Stimulated activated CD4-positive, alpha-beta T cell treated with anti-CD3 and anti-CD28 coated beads, Interleukin-4, amount 100 ng/mL, for 4 hours (primary cell): ENCODE results near the gene SCN4B.

Experiments used
- DNase-seq, 2 experiments: peaks; one replicate each; pipeline ENCODE4 v3.0.0-alpha.2; 2020

SCN4B gene

DNA sequence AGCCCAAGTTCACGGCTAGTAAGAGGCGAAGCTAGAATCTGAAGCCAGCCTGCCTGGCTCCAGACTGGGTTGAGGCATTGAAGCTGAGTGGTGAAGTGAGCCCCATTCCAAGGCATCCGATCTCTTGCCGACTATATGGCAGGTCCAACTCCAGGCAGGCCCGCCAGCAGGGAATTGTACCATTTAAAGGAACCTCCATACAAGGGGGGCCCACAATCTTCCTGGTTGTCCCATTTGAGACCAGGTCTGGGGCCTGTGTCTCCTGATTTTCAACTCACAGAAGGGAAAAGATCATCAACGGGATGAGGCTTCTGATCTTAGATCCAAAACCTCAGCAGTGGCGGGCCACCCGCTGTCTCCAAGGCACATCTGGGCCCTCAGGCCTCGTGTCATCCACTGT is 19.7 kb upstream of the SCN4B start:
- no peak for DNase-seq

DNA sequence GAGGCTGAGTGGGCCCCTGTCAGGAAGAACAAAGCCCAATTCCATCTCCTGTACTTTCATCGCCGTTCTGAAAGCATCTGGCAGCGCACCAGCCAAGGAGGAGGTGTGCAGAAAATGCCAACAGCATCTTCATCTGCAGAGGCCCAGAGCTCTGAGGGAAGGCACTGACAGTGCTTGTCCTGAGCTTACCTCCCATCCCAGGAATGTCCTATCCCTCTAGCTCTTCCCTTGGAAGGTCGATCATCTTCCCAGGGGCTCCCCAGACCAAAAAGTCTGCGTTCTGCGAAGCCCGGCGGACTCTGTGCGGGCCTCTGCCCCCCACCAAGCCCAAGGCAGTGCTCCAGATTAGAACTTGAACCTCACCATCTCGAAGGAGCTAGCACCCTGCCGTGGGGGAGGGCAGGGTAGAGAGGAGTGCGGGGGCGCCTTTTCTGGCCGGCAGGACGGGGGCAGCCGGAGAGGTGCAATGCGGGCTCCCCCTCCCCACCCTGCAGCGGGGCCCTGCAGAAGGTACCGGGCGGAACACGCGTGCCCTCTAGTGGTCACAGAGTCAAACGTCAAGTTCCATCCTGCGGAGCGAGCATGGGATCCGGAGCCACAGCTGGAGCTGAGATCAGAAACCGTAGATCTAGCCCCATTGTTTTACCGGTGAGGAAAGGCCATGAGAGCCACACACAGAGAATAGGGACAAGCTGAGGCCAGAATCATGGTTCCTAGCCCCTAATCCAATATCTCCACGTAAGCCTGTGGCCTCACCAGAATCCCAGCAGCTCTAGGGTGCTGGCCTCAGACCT is 18.8 kb upstream of the SCN4B start:
- peak; percentile 54 to 66 for DNase-seq

DNA sequence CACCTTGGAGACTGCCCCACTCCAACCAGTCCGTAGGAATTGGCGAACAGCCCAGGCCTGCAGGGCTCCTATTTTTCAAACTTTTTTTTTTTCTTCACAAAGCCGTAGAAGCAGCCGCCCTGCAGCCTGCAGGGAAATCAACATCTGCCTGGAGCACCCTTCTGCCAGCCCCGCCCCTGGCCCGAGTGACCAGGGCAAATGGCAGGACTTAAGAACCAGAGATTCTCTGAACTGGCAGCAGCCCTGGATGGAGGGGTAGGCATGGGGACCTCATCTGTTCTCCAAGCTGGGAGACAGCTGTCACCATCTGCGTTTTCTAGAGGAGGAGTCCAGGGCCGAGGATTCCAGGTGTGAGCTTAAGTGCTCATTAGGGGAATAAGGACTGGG is 18.3 kb upstream of the SCN4B start:
- no peak for DNase-seq

DNA sequence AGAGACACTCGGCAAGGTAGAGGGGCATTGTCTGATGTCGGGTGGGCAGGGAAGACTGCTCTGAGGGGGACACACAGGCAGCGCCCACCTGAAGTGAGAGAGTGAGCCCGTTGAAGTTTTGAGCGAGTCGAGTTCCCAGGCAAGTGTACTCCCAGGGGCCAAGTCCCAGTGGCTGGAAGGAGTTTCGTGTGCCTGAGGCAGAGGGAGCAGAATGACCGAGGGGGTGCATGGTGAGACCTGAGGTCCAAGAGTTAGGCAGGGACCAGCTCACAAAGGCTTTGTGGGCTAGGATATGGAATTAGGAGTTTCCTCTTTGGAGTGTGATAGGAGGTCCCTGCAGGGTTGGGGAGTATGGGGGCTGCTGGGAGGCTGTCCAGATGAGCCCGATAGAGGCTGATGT is 17.6 kb upstream of the SCN4B start:
- DNase-seq: no peak

DNA sequence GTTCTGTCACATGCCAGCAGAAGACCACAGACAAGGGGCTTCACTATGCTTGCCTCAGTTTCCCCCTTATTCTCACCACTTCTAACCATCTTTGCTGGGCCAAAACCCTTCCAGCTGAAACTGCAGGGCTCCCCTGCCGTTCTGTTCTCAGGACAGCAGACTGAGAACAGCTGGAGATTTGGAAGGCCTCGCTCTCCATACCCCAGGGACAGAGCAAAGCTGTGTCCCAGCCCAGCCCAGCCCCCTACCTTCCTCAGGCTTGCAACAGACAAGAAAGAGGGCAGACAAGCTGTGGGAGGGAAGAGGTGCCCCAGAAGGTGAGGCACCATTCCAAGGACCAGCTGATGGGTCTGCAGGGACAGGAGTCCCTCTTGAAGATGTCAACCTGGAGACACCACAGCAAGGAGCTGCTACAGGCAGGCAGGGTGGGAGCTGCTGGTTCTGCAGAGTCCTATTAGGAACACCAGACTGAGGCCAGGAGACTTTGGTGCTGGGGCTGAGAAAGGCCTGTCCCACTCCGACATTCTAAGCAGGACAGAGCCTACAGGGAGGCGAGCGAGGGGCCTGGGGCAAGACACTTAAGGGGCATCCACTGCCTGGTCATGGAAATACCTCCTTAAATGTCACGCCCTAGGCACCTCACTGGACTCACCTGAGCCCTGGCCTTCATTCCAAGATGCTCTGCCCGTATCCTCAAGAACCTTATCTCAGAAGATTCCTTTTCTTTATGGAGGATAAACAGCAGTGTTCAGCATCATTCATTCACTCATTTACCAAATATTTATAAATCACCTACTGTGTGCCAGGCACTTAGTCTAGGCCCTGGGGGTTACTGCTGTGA is 16.9 kb upstream of the SCN4B start:
- no peak for DNase-seq

DNA sequence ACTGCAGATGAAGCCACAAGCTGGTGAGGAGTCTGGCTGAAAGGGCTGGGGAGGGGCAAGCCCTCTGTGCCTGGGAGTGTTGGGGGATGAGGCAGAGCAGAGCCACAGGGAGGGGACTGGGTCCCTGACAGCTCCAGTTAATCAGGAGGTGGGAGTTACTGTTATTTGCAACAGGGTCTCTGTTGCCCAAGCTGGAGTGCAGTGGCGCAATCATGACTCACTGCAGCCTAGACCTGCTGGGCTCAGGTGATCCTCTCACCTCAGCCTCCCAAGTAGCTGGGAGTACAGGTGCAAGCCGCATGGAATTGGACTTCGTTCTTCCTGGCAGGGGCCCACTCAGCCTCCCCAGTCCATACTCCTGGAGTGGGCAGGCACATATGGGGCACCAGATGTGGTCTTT is 16.1 kb upstream of the SCN4B start:
- DNase-seq: no peak

DNA sequence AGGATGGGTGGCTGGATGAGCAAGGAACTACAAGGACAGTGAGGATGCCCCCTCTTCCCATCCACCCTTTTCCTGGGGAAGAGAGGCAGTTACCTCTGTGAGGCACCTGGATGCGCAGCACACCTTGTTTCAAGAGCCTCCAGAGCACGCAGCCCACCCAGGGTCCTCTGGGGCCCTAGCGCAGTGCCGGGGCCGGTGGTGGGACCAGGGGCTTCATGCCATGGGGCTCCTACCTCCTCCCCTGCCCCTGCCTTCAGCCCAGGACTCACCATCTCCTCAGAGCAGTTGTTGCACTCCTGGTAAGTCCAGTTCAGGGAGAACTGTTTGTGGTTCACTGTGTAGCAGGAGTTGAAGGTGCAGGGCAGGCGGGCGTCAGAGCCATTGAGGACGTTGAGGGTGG is 15.7 kb upstream of the SCN4B start:
- DNase-seq: no peak

DNA sequence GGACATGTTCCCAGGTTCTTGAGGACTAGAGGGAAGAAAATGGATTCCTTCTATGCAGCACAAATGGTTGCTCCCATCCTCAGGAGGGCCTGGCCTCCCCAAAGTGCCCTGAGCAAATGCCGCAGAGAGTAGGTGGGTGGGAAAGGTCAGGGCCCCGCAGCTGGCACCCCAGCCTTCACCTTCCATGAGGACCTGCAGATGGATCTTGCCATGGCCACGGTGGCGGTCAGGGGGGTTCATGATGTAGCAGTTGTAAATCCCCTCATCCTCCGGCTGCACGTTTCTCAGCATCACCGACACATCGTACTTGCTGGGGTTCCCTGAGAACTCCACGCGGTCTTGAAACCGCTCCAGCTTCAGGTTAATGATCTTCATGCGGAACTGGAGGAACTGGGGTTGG is 15.3 kb upstream of the SCN4B start:
- DNase-seq: no peak

DNA sequence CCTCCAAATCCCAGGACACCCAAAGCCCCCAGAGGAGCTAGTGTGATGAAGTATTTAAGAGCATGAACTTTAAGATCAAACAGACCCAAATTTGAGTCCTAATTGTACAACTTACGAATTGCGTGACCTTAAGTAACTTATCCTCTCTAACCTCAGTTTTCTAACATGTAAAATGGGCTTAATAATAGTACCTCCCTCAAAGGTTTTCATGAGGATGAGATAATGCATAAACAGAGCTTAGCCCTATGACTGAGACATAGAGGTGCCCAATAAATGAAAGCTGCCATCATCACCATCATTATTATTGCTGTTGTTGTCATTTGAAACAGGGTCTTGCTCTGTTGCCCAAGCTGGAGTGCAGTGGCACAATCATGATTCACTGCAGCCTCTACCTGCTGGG is 14.6 kb upstream of the SCN4B start:
- DNase-seq: no peak

DNA sequence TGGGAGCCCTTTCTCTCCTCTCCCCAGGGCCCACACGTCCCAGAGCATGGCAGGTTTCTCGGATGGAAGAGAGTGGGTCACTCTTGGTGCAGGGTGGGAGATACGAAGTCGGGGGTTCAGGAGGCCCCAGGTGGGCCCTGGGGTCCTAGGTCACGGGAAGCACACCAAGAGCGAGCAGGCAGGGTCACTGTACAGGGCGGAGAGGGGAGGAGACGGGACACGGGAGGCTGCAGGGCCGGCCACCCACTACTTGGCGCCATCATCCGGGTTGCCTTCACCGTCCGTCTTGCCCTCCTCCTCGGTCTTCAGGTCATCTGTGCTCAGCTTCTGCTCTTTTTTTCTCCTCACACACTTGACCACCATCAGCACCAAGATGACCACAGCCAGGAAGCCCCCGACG is 14.0 kb upstream of the SCN4B start:
- no peak for DNase-seq

DNA sequence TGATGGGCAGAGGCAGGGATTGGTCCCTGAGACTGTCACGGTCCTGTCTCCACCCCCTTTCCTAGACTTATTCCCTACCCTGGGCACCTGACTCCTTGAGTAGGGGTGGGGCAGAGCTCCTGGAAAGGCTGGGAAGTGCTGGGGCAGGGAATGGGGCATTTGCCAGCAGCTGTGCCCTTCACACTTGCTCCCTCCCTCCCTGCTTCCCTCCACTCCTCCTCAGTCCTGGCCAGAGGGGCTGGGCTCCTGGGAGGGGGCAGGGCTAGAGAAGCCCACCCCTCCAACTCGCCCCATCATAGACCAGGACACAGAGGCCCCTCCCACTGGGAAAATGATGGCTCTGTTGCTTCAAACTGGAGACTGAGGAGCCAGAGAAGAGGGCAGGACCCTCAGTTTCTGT is 12.3 kb upstream of the SCN4B start:
- DNase-seq: no peak

DNA sequence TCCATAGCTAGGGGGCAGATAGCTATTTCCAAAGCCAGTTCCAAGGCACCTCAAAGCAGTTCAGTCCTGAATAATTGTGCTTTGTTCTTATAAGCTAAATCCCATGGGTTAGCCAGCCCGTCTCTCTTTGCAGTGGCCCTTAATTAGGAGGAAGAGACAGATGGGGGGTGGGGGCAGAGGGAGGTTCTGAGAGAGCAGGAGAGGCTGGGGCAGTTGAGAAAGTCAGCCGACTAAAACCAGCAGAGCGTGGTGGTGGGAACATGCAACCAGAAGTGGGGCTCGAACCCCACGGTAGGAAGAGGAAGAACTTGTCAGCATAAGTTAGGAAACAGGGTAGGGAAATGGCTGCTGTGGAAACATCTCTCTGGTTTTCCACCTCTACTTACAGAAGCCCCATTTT is 10.9 kb upstream of the SCN4B start:
- DNase-seq: no peak

DNA sequence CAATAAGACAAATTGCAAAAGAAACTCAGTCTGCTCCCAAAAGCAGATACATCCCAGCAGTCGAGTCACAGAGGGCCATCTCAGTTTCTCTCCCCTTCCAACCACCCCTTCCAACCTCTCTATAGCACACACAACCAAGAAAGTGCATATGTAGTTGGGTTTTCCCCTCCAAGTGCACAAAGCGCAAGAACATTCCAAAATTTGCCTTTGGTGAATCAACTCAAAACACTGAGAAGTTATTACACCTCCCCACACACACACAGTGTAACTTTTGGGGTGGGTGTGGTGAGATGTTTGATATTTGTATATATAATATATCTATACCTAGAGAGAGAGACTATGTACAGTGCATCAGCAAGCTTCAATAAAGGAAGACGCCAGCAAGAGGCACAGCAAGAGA is 10.2 kb upstream of the SCN4B start:
- no peak for DNase-seq

DNA sequence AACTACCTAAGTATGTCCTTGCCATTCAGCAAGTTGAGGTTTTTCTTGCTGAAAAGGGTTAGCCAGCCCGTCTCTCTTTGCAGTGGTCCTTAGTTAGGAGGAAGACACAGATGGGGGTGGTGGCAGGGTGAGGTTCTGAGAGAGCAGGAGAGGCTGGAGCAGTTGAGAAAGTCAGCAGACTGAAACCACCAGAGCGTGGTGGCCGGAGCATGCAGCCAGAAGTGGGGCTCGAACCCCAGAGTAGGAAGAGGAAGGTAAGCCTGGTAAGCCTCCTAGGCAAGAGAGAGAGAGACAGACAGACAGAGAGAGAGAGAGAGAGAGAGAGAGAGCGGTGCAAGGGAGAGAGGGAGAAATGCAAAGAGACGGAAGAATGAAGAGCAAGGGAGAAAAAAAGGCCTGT is 9.2 kb upstream of the SCN4B start:
- no peak for DNase-seq

DNA sequence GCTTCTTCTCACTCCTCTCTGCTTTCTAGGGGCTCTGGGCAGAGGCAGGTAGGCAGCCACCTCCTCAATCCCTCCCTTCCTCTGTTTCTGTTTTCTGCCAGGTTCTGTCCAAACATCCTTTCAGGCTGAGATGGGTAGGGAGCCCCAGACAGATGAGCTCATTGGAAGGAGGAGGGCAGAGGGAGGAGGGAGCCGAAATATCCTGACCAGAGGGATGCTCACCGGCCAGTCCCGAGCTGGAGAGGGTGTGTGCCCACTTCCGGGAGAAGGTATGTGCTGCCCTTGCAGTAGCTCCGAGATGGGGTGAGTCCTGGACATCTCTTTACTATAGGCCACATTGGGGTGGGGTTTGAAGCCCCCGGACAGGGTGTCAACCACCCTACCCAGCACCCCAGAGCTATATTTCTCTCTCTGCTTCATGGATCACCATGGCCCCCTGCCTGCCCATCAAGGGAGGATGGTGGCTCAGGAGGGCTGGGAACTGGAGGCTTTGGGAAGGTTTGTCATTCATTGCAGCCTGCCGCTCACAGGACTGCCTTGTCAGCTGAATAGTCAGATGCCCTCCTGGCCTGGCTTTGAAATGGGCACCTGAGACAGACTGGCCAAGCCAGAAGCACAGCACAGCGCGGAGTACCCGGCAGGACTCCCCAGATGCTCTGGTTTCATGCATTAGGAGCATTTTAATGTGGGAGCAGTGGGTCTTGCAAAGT is 4.7 kb upstream of the SCN4B start:
- no peak for DNase-seq

DNA sequence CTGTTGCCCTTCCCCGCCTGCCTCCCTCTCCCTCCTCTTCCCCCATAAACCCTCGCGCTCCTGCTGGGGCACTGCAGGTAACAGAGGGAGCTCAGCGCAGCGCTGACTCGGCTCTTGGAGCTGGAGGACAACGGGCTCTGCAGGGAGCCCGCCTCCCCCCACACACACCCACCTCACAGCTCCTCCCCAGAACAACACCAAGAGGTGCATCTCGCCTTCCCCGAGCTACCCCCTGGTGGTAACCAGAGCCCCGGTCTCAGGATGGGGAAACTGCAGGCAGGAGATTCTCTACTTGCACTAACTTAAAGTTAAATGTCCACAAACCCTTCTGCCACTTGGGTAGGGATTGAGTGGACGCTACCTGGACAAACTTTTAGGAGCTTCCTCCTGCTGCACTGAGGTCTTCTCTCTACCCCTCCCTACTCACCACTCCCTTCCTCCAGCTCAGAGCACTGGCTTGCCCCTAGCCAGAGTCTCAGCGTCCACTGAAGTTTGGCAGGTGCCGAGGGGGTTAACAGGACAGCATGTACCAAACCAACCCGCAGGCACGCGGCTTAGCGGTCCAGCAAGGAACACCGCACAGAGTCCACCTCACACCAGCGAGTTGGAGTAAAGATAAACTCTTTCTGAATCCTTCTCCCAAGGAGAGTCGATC is 4.0 kb upstream of the SCN4B start:
- no peak for DNase-seq

DNA sequence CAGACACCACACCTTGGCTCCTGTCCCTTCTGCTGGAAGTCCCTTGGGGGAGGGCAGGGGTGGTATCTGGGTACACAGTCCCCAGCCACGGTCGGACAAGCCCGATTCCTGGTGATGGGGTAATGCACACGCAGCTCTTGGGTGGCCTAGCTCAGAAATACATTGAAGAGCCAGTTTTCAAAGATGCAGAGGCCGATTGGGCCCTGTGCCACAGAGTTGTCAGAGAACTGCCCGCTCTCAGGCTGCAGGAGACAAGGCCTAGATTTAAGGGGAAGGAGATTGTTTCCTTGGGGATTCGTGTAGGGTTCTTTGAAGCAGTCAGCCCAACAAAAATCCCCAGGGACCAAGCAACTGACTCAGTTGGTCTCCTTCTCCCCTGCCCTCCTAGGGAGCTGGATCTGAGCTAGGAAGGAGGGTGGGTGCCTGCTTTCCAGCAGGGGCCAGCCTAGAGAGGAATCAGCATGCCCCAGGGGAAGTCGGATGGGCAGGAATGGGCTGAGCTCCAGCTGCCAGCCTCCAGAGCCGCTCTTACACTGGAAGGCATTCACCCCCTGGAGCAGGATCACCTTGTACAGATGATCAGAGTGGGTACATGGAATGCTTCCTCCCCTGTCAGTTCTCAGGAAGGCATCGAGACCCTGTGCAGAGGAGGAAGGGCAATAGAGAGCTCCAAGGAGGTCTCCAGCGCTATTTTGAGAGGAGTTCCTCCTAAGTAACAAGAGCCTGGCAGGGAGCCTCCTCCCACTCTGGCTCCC is 3.3 kb upstream of the SCN4B start:
- DNase-seq: no peak

DNA sequence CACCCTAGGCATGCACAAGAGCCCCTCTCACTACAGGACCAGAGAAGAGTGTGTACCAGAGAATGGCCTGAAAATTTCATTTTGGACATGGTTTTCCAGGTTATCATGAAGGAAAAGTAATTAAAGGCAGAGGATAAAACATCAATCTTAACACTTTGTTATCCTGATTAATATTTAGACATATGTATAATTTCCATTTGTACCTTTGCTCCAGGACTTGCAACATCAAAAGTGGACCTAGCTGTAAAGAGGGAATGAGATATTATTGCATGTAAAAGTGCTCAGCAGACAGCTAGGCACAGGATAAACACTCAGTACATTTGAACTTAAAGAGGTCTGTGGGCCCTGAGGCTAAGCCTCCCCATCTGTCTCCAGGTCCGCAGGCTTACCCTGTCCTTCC is 2.0 kb upstream of the SCN4B start:
- DNase-seq: no peak

DNA sequence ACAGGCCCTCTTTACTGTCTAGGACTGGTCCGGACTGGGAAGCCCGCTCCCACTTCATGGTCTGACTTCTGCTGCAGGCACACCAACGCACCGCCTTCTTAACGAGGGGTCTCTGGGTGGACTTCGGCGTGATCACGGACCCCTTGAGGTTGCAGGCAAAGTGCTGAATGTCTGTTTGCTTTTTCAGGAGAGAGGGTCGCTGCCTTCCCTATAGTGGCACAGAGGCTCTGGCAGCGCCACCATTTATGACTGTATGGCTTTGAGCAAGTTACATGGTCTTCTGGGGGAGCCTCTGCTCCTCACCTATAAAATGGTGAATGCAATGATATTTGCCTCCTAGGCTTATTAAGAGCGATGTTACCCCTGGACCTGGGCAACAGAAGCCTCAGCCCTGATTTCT is 1.4 kb upstream of the SCN4B start:
- DNase-seq: no peak

DNA sequence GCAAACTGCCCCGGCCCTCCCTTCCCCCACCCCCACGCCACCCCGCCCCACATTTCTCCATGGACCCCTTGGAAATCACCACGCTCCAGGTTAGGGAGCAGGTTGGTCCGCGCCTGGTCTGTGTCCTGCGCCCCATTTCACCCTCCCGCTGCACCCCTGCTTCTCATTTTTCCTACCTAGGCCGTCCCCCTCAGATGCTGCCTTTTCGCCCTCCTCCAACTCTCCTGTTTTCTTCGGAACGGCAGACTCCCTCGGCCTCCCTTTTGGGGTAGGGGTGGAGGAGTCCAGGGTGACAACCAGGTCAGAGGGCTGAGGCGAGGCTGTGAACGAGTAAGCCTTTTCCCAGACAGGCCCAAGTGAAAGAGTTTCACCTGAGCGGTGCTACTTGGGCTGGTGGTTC is 893 bp upstream of the SCN4B start:
- no peak for DNase-seq

DNA sequence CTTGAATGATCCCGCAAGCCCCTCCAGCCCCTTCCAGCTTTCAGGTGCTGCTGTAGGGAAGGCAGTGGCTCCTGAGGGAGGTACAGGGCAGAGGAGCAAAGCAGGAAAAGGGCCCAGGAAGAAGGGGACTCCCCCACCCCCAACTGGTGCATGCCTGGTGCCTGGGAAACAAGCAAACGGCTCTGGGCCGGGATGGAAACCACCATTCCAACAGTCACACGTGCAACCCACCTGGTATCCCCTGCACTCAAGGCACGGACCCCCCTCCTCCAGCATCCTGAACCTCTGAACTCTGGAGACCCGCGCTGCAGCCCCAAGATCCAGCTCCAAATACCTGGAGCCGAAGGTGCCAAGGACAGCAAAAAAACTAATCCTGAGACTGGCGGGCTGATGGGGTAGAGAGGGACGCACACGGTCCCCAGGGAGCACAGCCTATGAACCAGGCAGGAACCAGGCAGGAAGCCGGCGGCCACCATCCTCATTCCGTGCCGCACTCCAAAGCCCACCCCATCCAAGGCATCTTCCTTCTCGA is 537 bp downstream of the SCN4B start:
- DNase-seq: no peak

DNA sequence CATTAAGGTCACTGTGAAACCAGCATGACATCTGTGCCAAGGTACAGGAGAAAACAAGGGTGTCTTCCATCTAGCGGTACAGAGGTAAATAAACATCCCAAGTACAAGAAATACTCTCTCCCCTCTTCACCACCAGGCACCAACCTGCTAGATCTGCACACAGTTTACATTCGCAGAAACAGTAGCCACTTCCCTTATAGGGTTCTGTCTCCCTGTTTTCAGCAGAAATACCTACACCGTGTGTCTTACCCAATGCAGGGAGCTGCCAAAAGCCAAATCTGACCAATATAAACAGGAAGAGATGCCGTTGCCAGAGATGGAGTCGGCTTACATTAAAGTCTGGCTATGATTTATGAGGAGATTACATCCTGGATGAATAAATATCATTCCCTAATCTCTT is 1.2 kb downstream of the SCN4B start:
- DNase-seq: no peak
